ENCODE data around the gene PPP1R12C.
"Not testable (repeated sequence)": the region's sequence is repeated elsewhere in the genome, so short reads cannot be mapped to it uniquely, and the experiment has no call there.

PPP1R12C gene

GRCh38 chr19:55078996-55079395 is 38.4 kb downstream of the PPP1R12C start:
- in situ Hi-C loops (cut with MboI; ENCODE audit: low sequenced_read_pairs), result no loop called here

GRCh38 chr19:55077106-55077505 is 40.3 kb downstream of the PPP1R12C start:
- in situ Hi-C loops (cut with MboI; ENCODE audit: low sequenced_read_pairs), result no loop called here

- in situ Hi-C loops (cut with MboI; ENCODE audit: low sequenced_read_pairs), result no loop called here
Measured at GRCh38 chr19:55076321-55076720, 41.1 kb downstream of the PPP1R12C start.

- in situ Hi-C loops (cut with MboI; ENCODE audit: low sequenced_read_pairs), result no loop called here
Measured at GRCh38 chr19:55075371-55075998, 42.0 kb downstream of the PPP1R12C start, which contains the start of gene EPS8L1. EPS8L1 (plus strand) TSS chr19:55075869; CDS start chr19:55076445, 576 bp downstream.

- in situ Hi-C loops (cut with MboI; ENCODE audit: low sequenced_read_pairs), result no loop called here
Measured at GRCh38 chr19:55071913-55072312, 45.5 kb downstream of the PPP1R12C start.

- in situ Hi-C loops (cut with MboI; ENCODE audit: low sequenced_read_pairs), result no loop called here
Measured at GRCh38 chr19:55071129-55071502, 46.3 kb downstream of the PPP1R12C start.

GRCh38 chr19:55070466-55071128 is 46.8 kb downstream of the PPP1R12C start:
- in situ Hi-C loops (cut with MboI; ENCODE audit: low sequenced_read_pairs), result no loop called here

GRCh38 chr19:55069865-55070197 is 47.6 kb downstream of the PPP1R12C start:
- in situ Hi-C loops (cut with MboI; ENCODE audit: low sequenced_read_pairs), result no loop called here

- in situ Hi-C loops (cut with MboI; ENCODE audit: low sequenced_read_pairs), result no loop called here
Measured at GRCh38 chr19:55068950-55069864, 48.2 kb downstream of the PPP1R12C start.

- in situ Hi-C loops (cut with MboI; ENCODE audit: low sequenced_read_pairs), result no loop called here
Measured at GRCh38 chr19:55067869-55068268, 49.6 kb downstream of the PPP1R12C start.

- in situ Hi-C loops (cut with MboI; ENCODE audit: low sequenced_read_pairs), result no loop called here
Measured at GRCh38 chr19:55066107-55066709, 51.2 kb downstream of the PPP1R12C start.

GRCh38 chr19:55065516-55065915 is 51.9 kb downstream of the PPP1R12C start:
- in situ Hi-C loops (cut with MboI; ENCODE audit: low sequenced_read_pairs), result not testable (repeated sequence)

GRCh38 chr19:55063492-55063843 is 54.0 kb downstream of the PPP1R12C start:
- in situ Hi-C loops (cut with MboI; ENCODE audit: low sequenced_read_pairs), result no loop called here

GRCh38 chr19:55062735-55063491 is 54.5 kb downstream of the PPP1R12C start, which contains the start of gene RDH13:
RDH13 (minus strand) TSS chr19:55063148; CDS start chr19:55063032, 116 bp downstream.
- in situ Hi-C loops (cut with MboI; ENCODE audit: low sequenced_read_pairs), result no loop called here

- in situ Hi-C loops (cut with MboI; ENCODE audit: low sequenced_read_pairs), result not testable (repeated sequence)
Measured at GRCh38 chr19:55060287-55060686, 57.1 kb downstream of the PPP1R12C start.

GRCh38 chr19:55058781-55059610 is 58.4 kb downstream of the PPP1R12C start:
- in situ Hi-C loops (cut with MboI; ENCODE audit: low sequenced_read_pairs), result no loop called here

GRCh38 chr19:55056827-55057226 is 60.6 kb downstream of the PPP1R12C start:
- in situ Hi-C loops (cut with MboI; ENCODE audit: low sequenced_read_pairs), result no loop called here

- in situ Hi-C loops (cut with MboI; ENCODE audit: low sequenced_read_pairs), result no loop called here
Measured at GRCh38 chr19:55053735-55054134, 63.7 kb downstream of the PPP1R12C start.

GRCh38 chr19:55050749-55051532 is 66.5 kb downstream of the PPP1R12C start:
- in situ Hi-C loops (cut with MboI; ENCODE audit: low sequenced_read_pairs), result no loop called here
